SK-N-MC (cell line): Measurements from ENCODE around the gene CD96.

ENCODE experiments used
- EZH2 ChIP-seq: fragments of 200-600 bp; sonication (generic); IDR thresholded peaks from one replicate; pipeline ENCODE4 v1.6.1; 2017; ENCODE audit warnings: antibody characterized with exemption
- FOXP2 ChIP-seq: optimal IDR thresholded peaks from 2 replicates; pipeline ENCODE3; 2011; ENCODE audit warnings: mild to moderate bottlenecking, moderate library complexity; ENCODE audit not compliant: insufficient read depth; ENCODE audit errors: extremely low read length, control extremely low read depth
- POLR2AphosphoS5 ChIP-seq: IDR thresholded peaks from 2 replicates; pipeline ENCODE4 v1.6.1; 2012; ENCODE audit warnings: mild to moderate bottlenecking, low read depth, low read length, borderline replicate concordance

GRCh38 chr3:111662907-111663306 is 120.9 kb downstream of the CD96 start:
- no peak for TF ChIP-seq EZH2
- no peak for TF ChIP-seq POLR2AphosphoS5
- TF ChIP-seq FOXP2: no peak
